Measurements from ENCODE around the gene HMX3. TPM values are rescaled to one million over a fixed set of nuclear protein-coding genes. Genes with fewer than 3 reads are reported as not detected.

Gene HMX3
- total and polyA plus RNA-seq, 2 donors (not counting 3 experiments of a cell fraction or from before 2014, with no cell fraction given): not detected

- Histone ChIP-seq H3K27ac (ENCODE audit: insufficient read depth, low read depth, low read length) (no peak overlapping the region), H3K36me3 (ENCODE audit: control insufficient read depth in 2 of 2, extremely low read depth in 1 of 2, insufficient read depth in 2 of 2, low read length in 2 of 2) (no peaks in the 10 kb centered on the region), H3K79me2 (ENCODE audit: control insufficient read depth, insufficient read depth, low read length) (no peaks in the 10 kb centered on the region), H3K9me3 (replicated peaks; ENCODE audit: control insufficient read depth, insufficient read depth, low read length) (no peaks in the 10 kb centered on the region), H3K4me1 (ENCODE audit: control insufficient read depth, extremely low read depth, insufficient read depth, low read length) (no peaks in the 10 kb centered on the region), H4K20me1 (replicated peaks; ENCODE audit: control insufficient read depth, extremely low read depth, insufficient read depth, low read length) (no peaks in the 10 kb centered on the region), H3K9ac (replicated peaks; ENCODE audit: extremely low read depth, insufficient read depth, low read length) (no peak overlapping the region), H3K27me3 (ENCODE audit: control insufficient read depth in 2 of 2, insufficient read depth in 2 of 2, low read length in 2 of 2) (no peaks in the 10 kb centered on the region), H2AFZ (ENCODE audit: low read depth, low read length) (no peak overlapping the region), H3K9me1 (replicated peaks; ENCODE audit: control insufficient read depth, extremely low read depth, insufficient read depth, low read length) (no peaks in the 10 kb centered on the region), H3K4me2 (ENCODE audit: insufficient read depth, low read length) (no peak overlapping the region), H3K4me3 (replicated peaks in 1 of 3; ENCODE audit: insufficient read depth in 1 of 3, low read depth in 1 of 3, low read length in 3 of 3) (no peak overlapping the region)
- POLR2A ChIA-PET: no interaction called here
- CTCF ChIA-PET: no interaction called here
- no TSS peak for BruUV-seq (replicated peaks)
- dilution Hi-C loops (cut with MboI; ENCODE audit: extremely low pct_ligation_motif_present, low sequenced_read_pairs) (no loop called here), intact Hi-C loops (cut with micrococcal nuclease) (no loop called here)
- FAIRE-seq (no peak), DNase-seq (ENCODE audit: low read depth, low spot score) (no peak)
- TF ChIP-seq GATA2 (IDR thresholded peaks at IDR 0.05; ENCODE audit: insufficient read depth, insufficient read length, low read depth, low read length) (no peak), CTCF (IDR thresholded peaks at IDR 0.05; ENCODE audit: extremely low read depth in 1 of 2, insufficient read depth in 1 of 2, low read depth in 1 of 2, low read length in 2 of 2) (no peak), MYC (IDR thresholded peaks at IDR 0.05; ENCODE audit: low read depth, low read length) (no peak), FOS (IDR thresholded peaks at IDR 0.05; ENCODE audit: borderline replicate concordance, insufficient read depth, low read length) (no peak), JUN (IDR thresholded peaks at IDR 0.05; ENCODE audit: borderline replicate concordance, insufficient read depth, insufficient read length, low read depth) (no peak), EZH2 (IDR thresholded peaks at IDR 0.05; ENCODE audit: borderline replicate concordance, low read depth, low read length, severe bottlenecking) (no peak), MAX (IDR thresholded peaks at IDR 0.05; ENCODE audit: insufficient read depth, insufficient read length) (no peak), POLR2AphosphoS5 (IDR thresholded peaks at IDR 0.05; ENCODE audit: insufficient read depth, low read depth, low read length) (no peak)
These were observed 42.9 kb upstream of the HMX3 start for GRCh38 chr10:123092635-123093414.
